Activated T-helper 1 cell treated with anti-CD3 and anti-CD28 coated beads, Interleukin-12 subunit alpha, Interleukin-12 subunit beta, Interleukin-2, Interleukin-4 antibody, amounts not matched to agents 30 ng/mL and 10 ng/mL and 1 ng/mL, durations not matched to agents 14 hours and 24 hours and 36 hours (primary cell): ENCODE measurements around the gene CCSER1. TPM values are rescaled to one million over a fixed set of nuclear protein-coding genes. Genes with fewer than 3 reads are reported as not detected.

Experiments used
- DNase-seq: peaks from one replicate; pipeline ENCODE4 v3.0.0; 2021; ENCODE audit warnings: low spot score
- H3K27ac Mint-ChIP-seq: one replicate; pipeline ENCODE4 v1.8.0; 2021; ENCODE audit warnings: mild to moderate bottlenecking, mixed read lengths
- H3K27me3 Mint-ChIP-seq: one replicate; pipeline ENCODE4 v1.8.0; 2022; ENCODE audit warnings: mild to moderate bottlenecking, moderate library complexity, mixed read lengths; ENCODE audit not compliant: insufficient read depth
- H3K36me3 Mint-ChIP-seq: one replicate; pipeline ENCODE4 v1.8.0; 2021; ENCODE audit warnings: low read depth, mixed read lengths
- H3K4me1 Mint-ChIP-seq: one replicate; pipeline ENCODE4 v1.8.0; 2021; ENCODE audit warnings: low read depth, mixed read lengths
- H3K4me3 Mint-ChIP-seq: one replicate; pipeline ENCODE4 v1.8.0; 2021; ENCODE audit warnings: mild to moderate bottlenecking, moderate library complexity, mixed read lengths
- H3K9me3 Mint-ChIP-seq: one replicate; pipeline ENCODE4 v1.8.0; 2021; ENCODE audit warnings: mixed read lengths
- intact Hi-C: fragments of 100-400 bp; cut with micrococcal nuclease; formaldehyde crosslinking; loops from one replicate; pipeline ENCODE4 v1.15.1; 2024
- total RNA-seq: library from RNA; stranded (reverse); gene quantifications from 2 replicates; pipeline ENCODE4 v1.2.3, GENCODE V29; 2022

CCSER1 gene
- total RNA-seq, 1 donor from 2014 or later = not detected

DNA sequence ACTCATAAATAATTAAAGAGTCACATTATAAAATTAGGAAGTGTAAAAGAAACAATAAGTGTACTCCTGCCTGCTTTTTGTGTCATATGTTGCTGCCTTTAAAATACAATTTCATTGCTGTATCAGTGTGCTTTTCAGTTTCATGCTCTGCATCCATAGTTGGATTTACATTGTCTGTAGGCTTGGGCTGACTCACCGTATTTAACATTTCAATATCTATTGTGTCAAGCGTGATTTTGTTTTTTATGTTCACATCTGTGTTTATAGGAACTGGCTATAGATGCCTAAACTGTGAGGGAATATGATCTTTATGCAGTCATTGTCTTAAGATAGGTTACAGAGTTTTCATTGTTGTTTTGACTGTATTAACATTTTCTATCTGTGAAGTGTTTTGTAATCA, 18.1 kb downstream of the CCSER1 start:
- no peaks in the 10 kb centered on the region for H3K9me3 Mint-ChIP-seq
- H3K27ac Mint-ChIP-seq = no peak overlapping the region
- H3K27me3 Mint-ChIP-seq = no peaks in the 10 kb centered on the region
- intact Hi-C loops = no loop called here
- no peaks in the 10 kb centered on the region for H3K36me3 Mint-ChIP-seq
- no peak overlapping the region for H3K4me3 Mint-ChIP-seq
- no peaks in the 10 kb centered on the region for H3K4me1 Mint-ChIP-seq
- DNase-seq = no peak

DNA sequence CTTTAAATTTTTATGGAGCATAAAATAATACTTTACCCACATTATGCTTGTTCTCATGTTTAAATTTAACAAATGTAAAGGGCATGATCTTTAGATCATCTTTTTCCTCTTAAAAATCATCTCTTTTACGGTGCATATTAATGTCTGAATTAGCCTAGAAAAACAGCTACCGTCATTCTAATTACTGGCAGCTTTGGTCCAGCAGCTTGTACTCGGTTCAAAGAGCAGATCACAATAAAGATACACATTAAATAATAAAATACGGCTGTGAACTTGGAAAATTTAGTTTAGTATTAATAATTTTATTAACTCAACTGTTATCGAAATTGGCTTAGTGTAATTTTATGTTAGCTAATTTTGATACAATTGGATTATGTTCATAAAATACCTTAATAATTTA, 19.1 kb downstream of the CCSER1 start:
- intact Hi-C loops = no loop called here
- Mint-ChIP-seq H3K4me3 (no peak overlapping the region), H3K9me3 (no peaks in the 10 kb centered on the region), H3K27ac (no peak overlapping the region), H3K4me1 (no peaks in the 10 kb centered on the region), H3K27me3 (no peaks in the 10 kb centered on the region), H3K36me3 (no peaks in the 10 kb centered on the region)
- no peak for DNase-seq

DNA sequence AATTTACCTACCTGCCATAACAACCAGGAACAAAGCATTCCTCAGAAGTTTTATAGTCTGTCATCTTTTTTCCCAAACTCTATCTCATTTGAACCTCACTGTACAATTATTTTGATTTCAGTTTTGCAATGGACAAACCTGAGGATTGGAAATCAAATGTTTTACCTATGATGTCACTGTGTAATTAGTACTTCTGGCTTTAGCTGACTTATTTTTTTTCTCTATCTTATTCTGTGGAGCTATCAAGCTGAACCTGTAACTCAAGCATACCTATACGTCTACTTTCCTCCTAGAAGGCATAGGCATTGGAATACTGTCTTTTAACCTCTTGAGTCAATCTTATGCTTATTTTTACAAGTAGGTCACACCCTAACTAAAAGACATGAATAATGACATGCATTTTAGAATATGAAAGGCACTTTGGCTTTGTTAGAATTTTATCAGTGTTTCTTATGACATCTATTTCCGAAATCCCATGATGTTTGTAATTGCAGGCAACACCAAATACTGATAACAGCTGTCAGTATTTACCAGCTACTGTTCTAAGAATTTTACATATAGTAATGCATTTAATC, 21.5 kb downstream of the CCSER1 start:
- Mint-ChIP-seq H3K9me3 (no peaks in the 10 kb centered on the region), H3K27ac (no peak overlapping the region), H3K36me3 (no peaks in the 10 kb centered on the region), H3K4me1 (no peaks in the 10 kb centered on the region), H3K27me3 (no peaks in the 10 kb centered on the region), H3K4me3 (no peak overlapping the region)
- no peak for DNase-seq
- intact Hi-C loops = no loop called here

DNA sequence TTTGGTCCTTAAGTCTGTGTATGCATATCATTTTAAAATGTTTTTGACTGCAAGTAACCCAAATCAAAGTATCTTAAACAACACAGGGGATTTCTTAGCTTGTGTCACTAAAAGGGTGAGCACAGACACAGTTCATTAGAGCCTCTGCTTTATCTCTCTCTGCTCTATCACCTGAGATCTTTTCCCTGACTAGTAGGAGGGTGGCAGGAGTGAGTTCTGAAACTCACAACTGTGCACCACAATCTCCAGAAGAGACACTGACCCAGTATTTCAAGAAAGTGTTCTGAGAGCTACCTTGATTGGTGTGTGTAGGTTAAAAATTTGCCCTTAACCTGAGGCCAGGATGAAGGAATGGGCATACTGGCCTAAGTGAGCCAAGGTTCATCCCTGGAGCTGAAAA, 24.8 kb downstream of the CCSER1 start:
- Mint-ChIP-seq H3K36me3 (no peaks in the 10 kb centered on the region), H3K27me3 (no peaks in the 10 kb centered on the region), H3K4me1 (no peaks in the 10 kb centered on the region), H3K4me3 (no peak overlapping the region), H3K9me3 (no peaks in the 10 kb centered on the region), H3K27ac (no peak overlapping the region)
- DNase-seq = no peak
- intact Hi-C loops = no loop called here

DNA sequence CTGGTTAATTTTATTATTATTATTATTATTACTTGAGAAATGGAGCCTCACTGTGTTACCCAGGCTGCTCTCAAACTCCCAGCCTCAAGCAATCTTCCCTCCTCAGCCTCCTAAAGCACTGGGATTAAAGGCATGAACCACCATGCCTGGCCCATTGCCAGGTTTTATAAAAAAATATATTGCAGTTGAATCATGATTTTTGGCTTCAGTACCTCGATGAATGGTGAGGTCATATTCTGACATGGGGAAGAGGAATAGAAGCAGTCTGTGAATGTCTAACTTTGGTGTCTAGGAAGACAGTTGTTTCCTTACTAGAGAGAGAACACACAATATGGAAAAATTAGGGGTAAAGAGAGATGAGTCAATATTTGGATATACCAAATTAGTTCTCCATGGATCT, 32.0 kb downstream of the CCSER1 start:
- Mint-ChIP-seq H3K9me3 (no peaks in the 10 kb centered on the region), H3K27ac (no peak overlapping the region), H3K36me3 (no peaks in the 10 kb centered on the region), H3K4me1 (no peaks in the 10 kb centered on the region), H3K27me3 (no peaks in the 10 kb centered on the region), H3K4me3 (no peak overlapping the region)
- intact Hi-C loops = no loop called here
- no peak for DNase-seq

DNA sequence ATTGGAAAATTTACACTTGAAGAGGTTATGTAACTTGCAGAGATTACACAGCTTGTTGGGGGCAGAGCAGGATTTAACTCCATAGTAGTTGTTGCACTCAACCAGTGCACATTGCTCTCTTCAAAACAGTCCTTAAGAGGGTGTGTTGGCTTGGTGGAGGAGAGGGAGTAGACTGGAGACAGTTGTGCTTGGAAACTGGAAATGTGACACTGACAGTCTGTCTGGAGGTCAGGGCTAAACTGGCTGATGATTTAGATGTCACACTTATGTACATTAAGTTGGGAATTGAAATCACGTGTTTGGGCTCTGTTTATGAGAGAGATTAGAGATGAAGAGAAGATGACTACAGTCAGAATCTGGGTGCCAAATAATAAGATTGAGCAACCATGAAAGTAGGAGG, 32.9 kb downstream of the CCSER1 start:
- no peaks in the 10 kb centered on the region for H3K27me3 Mint-ChIP-seq
- no peak overlapping the region for H3K4me3 Mint-ChIP-seq
- H3K4me1 Mint-ChIP-seq = no peaks in the 10 kb centered on the region
- no peaks in the 10 kb centered on the region for H3K9me3 Mint-ChIP-seq
- H3K36me3 Mint-ChIP-seq = no peaks in the 10 kb centered on the region
- H3K27ac Mint-ChIP-seq = no peak overlapping the region
- no peak for DNase-seq
- intact Hi-C loops = no loop called here

DNA sequence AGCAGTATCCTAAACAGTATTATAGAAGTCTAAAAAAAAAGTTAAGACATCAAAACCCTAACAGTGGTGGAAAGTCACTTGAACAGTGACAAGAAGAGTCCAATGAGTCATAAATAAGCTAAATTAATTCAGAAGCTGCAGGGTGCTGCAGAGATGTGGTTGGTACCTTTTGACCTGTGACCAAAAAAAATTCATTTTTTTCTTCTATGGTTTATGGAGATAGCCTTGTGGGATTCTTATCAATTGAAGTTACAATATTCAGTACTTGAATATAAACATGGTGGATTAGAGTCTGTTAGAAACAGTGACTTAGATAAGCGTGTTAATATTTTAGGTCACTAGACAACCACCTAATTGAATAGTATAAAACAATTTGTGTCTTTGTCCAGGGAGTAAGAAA, 35.4 kb downstream of the CCSER1 start:
- H3K36me3 Mint-ChIP-seq = no peaks in the 10 kb centered on the region
- no peak overlapping the region for H3K4me3 Mint-ChIP-seq
- intact Hi-C loops = no loop called here
- H3K27me3 Mint-ChIP-seq = no peaks in the 10 kb centered on the region
- no peaks in the 10 kb centered on the region for H3K4me1 Mint-ChIP-seq
- no peak overlapping the region for H3K27ac Mint-ChIP-seq
- no peaks in the 10 kb centered on the region for H3K9me3 Mint-ChIP-seq
- no peak for DNase-seq

DNA sequence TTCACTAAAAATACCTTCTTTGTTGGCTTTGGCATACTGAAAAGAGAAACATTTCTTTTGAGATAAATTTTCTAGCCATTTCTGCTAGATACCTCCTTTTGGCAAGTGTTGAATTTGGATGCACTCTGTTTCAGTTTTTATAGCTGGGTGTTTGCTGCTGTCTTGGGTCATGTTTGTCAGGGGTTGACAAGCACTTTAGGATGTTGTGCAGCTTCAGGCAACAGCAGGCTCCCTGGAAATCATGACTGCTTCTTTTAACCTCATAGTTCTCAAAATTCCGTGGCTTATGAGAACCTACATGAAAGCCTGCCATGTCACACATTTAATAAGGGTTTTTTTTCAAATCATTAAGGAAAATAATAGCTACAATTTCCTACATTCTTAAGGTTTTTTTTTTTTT, 36.7 kb downstream of the CCSER1 start:
- DNase-seq = no peak
- Mint-ChIP-seq H3K4me3 (no peak overlapping the region), H3K27me3 (no peaks in the 10 kb centered on the region), H3K4me1 (no peaks in the 10 kb centered on the region), H3K36me3 (no peaks in the 10 kb centered on the region), H3K9me3 (no peaks in the 10 kb centered on the region), H3K27ac (no peak overlapping the region)
- intact Hi-C loops = no loop called here

DNA sequence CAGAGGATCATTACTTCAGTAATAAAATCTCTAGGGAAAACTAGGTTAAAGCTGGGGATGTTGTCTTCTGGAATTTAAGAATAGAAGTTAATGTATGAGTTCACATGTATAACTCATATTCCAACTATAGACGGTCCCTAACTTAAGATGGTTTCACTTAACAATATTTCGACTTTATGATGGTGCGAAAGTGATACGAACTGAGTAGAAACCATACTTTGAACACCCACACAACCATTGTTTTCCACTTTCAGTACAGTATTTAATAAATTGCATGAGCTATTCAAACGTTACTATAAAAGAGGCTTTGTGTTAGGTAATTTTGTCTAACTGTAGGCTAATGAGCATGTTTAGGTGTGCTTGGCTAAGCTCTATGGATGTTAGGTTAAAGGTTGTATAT, 38.7 kb downstream of the CCSER1 start:
- no peaks in the 10 kb centered on the region for H3K4me1 Mint-ChIP-seq
- no peaks in the 10 kb centered on the region for H3K27me3 Mint-ChIP-seq
- no peak overlapping the region for H3K4me3 Mint-ChIP-seq
- no peak overlapping the region for H3K27ac Mint-ChIP-seq
- intact Hi-C loops = no loop called here
- no peaks in the 10 kb centered on the region for H3K36me3 Mint-ChIP-seq
- DNase-seq = no peak
- H3K9me3 Mint-ChIP-seq = no peaks in the 10 kb centered on the region

DNA sequence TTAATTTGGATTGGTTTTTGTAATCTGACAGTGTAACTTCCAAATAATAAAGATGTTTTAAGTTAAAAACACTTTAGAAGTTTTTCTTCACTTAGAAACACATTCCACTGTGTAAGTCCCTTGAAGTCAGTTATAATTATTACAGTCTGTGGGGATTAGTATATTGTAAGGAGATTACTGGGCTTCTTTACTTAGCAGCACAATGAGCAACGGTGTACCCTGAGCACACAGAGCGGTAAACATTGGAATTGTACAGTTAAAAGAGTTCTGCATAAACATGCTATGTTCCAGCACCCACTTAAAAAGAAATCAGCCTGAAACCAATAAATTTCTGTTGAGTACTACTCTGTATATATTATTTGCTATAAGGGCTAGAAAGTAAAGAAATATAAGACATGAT, 44.3 kb downstream of the CCSER1 start:
- H3K4me3 Mint-ChIP-seq = no peak overlapping the region
- no peaks in the 10 kb centered on the region for H3K4me1 Mint-ChIP-seq
- no peaks in the 10 kb centered on the region for H3K9me3 Mint-ChIP-seq
- H3K27ac Mint-ChIP-seq = no peak overlapping the region
- intact Hi-C loops = no loop called here
- no peaks in the 10 kb centered on the region for H3K36me3 Mint-ChIP-seq
- H3K27me3 Mint-ChIP-seq = no peaks in the 10 kb centered on the region
- DNase-seq = no peak

DNA sequence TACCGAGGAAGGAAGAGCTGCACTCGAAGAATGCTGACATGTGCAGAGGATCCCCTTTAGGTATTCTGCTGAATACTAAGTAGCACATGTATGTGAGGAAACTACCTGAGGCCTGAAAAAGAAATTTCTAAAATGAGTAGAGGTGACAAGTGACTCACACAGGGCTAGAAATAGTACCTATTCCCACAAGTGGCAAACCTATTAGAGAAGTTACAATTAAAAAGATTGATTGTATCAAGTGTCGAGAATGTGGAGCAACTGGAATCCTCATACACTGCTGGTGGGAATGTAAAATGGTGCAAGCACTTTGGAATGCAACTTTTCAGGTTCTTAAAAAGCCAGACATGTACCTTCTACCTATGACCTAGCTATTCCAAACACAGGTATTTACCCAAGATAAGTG, 47.4 kb downstream of the CCSER1 start:
- H3K36me3 Mint-ChIP-seq = no peaks in the 10 kb centered on the region
- no peaks in the 10 kb centered on the region for H3K9me3 Mint-ChIP-seq
- no peak for DNase-seq
- no peak overlapping the region for H3K4me3 Mint-ChIP-seq
- H3K27ac Mint-ChIP-seq = no peak overlapping the region
- no peaks in the 10 kb centered on the region for H3K4me1 Mint-ChIP-seq
- intact Hi-C loops = no loop called here
- no peaks in the 10 kb centered on the region for H3K27me3 Mint-ChIP-seq

DNA sequence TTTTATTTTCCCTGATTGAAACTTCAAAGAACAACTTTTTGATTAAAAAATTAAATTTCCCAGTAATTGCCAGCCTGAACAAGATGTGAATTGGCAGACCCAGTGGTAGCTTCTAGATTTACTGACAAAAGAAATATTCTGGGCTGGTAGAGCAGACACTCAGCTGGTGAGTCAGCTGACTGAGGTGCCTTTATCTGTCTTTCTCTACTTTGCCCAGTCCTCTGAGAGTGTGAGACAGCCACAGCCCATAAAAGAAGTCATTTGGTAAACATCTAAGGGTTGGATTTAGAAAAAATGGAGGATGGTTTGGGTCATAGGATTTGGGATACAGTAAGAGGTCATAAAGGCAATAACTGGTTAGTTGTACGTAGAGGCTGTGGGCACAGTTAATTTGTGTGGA, 54.5 kb downstream of the CCSER1 start:
- H3K27ac Mint-ChIP-seq = no peak overlapping the region
- no peaks in the 10 kb centered on the region for H3K9me3 Mint-ChIP-seq
- H3K4me1 Mint-ChIP-seq = no peaks in the 10 kb centered on the region
- intact Hi-C loops = no loop called here
- no peak overlapping the region for H3K4me3 Mint-ChIP-seq
- H3K27me3 Mint-ChIP-seq = no peaks in the 10 kb centered on the region
- no peaks in the 10 kb centered on the region for H3K36me3 Mint-ChIP-seq
- no peak for DNase-seq

DNA sequence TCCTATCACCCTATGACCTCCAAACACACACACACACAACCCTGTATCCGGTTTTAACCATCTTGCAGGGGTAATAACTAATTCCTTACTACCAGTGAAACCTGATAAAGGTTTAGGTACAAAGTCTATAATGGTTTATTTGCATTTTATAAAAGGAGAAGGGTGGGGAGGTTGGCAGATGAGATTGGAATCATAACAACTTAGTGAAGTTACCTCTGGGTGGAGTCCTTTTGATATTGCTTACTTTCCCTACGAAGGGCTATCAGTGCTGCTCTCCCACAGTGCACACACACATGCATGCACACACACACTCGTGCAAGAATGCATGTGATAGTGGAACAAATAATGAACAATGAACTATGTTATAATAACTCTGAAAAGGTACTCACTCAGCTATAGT, 56.1 kb downstream of the CCSER1 start:
- H3K9me3 Mint-ChIP-seq = no peaks in the 10 kb centered on the region
- no peaks in the 10 kb centered on the region for H3K27me3 Mint-ChIP-seq
- H3K36me3 Mint-ChIP-seq = no peaks in the 10 kb centered on the region
- no peak overlapping the region for H3K27ac Mint-ChIP-seq
- intact Hi-C loops = no loop called here
- H3K4me3 Mint-ChIP-seq = no peak overlapping the region
- no peak for DNase-seq
- H3K4me1 Mint-ChIP-seq = no peaks in the 10 kb centered on the region

DNA sequence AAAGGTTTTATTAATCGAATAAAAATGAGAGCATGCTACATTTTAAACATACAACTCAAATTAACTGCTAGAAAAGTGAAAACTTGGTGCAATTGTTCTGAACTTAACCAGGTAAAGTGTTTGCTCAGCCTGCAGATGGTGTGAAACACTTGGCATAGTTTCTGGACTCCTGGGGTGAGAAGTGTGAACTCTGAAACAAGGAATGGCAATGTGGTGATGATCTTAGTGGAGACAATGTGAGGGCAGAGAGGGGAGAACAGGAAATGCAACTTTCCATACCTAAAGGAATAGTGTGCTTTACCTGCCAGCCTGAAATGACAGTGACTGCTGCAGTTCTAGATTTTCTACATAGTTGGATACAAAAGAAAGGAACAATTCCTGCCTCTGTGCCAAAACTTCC, 57.4 kb downstream of the CCSER1 start:
- Mint-ChIP-seq H3K9me3 (no peaks in the 10 kb centered on the region), H3K4me3 (no peak overlapping the region), H3K27ac (no peak overlapping the region), H3K36me3 (no peaks in the 10 kb centered on the region), H3K27me3 (no peaks in the 10 kb centered on the region), H3K4me1 (no peaks in the 10 kb centered on the region)
- intact Hi-C loops = no loop called here
- no peak for DNase-seq
